Erythroblast (primary cell): ENCODE measurements around the gene MSH5.

Experiments
- GATA1 ChIP-seq: IDR thresholded peaks from 2 replicates; pipeline ENCODE4 v1.6.1; 2011; ENCODE audit warnings: low read depth, mild to moderate bottlenecking, control low read depth, low read length, moderate library complexity
- POLR2A ChIP-seq: IDR thresholded peaks from 2 replicates; pipeline ENCODE4 v1.6.1; 2011; ENCODE audit warnings: mild to moderate bottlenecking, low read length

- TF ChIP-seq POLR2A (no peak), GATA1 (no peak)
These were observed 46.9 kb upstream of the MSH5 start for GRCh38 chr6:31692886-31693285.
